ENCODE results near the gene DGKI.

DNA sequence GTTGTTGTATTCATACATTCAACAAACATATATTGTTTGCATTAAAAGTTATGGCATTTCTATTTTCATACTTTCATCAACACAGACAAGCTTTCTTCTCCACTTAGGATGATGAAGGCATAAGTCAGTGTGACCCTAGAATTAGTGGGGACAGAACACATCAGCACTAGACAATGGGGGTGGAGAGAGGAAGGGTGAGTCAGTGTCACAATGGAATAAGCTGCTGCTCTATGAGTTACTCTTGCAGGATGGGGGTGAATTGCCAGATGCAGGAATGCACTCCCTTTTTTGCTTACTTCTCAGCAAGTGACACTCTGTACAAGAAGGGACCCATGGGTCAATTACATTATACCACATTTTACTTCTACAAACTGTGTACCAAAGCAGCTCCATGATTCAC lies 74.0 kb downstream of the DGKI start:
- TF ChIP-seq, protein P1, sequence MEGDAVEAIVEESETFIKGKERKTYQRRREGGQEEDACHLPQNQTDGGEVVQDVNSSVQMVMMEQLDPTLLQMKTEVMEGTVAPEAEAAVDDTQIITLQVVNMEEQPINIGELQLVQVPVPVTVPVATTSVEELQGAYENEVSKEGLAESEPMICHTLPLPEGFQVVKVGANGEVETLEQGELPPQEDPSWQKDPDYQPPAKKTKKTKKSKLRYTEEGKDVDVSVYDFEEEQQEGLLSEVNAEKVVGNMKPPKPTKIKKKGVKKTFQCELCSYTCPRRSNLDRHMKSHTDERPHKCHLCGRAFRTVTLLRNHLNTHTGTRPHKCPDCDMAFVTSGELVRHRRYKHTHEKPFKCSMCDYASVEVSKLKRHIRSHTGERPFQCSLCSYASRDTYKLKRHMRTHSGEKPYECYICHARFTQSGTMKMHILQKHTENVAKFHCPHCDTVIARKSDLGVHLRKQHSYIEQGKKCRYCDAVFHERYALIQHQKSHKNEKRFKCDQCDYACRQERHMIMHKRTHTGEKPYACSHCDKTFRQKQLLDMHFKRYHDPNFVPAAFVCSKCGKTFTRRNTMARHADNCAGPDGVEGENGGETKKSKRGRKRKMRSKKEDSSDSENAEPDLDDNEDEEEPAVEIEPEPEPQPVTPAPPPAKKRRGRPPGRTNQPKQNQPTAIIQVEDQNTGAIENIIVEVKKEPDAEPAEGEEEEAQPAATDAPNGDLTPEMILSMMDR (conservative IDR thresholded peaks at IDR 0.05), result no peak
- TF ChIP-seq EZH2 (IDR thresholded peaks at IDR 0.05; ENCODE audit: low read depth), result no peak
